NCI-H345 treated with DMSO at 0.1 percent for 48 hours (cell line): Measurements from ENCODE around the gene PRKG1.

Experiments used
- DNase-seq: peaks from one replicate; lab custom pipeline; 2025; ENCODE audit not compliant: unreplicated experiment; lab: John Stamatoyannopoulos, UW

Gene PRKG1

DNA sequence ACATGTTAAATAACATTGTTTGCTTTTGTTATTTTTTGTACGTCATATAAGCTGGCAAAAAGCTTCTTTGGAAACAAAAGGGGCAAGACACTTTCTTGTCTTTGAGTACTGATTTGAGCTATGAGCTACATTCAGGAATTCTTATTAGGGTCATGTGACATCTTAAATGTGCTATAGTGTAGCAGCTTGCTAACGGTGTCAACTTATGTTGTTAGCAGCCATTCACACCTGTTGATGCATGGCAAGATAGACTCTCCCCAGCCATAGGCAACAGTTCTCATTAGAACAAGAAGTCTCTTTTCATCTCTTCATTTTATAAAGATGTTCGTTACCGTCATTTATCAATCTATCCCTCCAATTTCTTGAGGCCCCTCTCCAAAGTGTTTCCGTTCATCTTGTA lies 411.4 kb downstream of the PRKG1 start:
- DNase-seq: no peak

GRCh38 chr10:51487576-51487975 lies 413.3 kb downstream of the PRKG1 start:
- no peak for DNase-seq

DNA sequence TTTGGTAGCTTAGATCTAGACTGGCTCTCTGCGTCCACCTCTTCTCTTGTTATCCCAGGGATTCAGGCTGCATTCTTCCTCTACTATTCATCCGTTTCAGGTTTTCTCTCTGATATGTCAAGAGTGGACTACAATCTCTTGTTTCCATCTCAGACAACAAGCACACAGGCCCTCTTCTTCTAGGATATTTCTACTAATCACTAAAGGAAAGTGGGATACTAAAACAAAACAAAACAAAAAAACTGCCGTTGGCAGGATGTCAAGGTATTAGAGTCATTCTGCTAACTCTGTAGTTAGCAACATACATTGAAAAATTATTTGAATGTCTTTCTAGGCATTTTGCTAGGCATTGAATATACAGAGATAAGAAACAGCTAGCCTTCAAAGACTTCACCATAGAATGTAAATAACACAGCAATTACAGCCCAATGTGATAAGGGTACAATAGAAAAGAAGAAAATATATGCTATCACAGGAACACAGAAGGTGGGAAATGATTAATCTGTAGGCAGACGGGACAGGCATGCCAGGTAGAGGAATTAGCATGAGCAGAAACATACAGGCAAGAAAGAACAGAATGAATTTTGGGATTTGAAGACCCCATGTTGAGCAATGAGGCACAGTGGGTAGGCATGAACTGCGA lies 414.6 kb downstream of the PRKG1 start:
- no peak for DNase-seq

GRCh38 chr10:51498424-51498823 lies 424.1 kb downstream of the PRKG1 start:
- no peak for DNase-seq

DNA sequence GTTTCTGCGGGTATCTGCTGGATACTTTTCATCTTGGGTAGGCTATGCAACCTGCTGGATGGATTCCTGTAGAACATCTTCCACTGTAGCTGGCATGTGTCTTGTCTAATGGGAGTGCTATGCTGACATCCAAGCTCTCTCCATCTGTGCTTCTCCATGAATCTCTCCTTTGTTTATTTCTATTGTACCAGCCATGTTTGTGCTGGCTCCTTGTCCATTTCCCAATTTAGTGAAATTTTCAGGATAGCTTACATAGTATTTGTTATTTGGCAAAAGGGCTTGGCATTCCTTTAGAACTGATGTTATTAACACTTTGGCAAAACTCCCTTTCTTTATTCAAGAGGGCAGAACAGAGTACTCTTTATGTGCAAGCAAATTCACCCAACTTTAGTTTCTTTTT lies 427.1 kb downstream of the PRKG1 start:
- DNase-seq: no peak

DNA sequence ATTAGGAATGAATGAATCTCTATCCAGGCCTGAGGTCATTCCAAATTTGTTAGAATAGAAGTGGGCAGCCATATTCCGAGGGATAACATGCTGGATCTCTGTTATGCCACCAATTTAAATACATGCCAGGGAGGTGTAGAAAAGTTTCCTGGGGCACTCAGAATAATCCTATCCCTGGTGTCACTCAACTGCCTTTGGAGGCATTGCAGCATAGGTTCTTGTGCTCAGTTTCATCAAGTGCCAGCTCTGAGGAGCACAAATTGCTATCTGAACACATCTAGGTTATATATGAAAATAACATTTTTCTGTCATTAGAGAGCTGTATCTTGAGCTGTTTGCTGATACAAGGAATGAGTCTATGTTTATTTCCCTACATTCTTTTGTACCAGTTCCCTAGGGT lies 427.8 kb downstream of the PRKG1 start:
- DNase-seq: no peak

GRCh38 chr10:51503378-51503777 lies 429.1 kb downstream of the PRKG1 start:
- no peak for DNase-seq

- DNase-seq: no peak
Observed at GRCh38 chr10:51507476-51507875, 433.2 kb downstream of the PRKG1 start.

GRCh38 chr10:51508156-51508555 lies 433.9 kb downstream of the PRKG1 start:
- no peak for DNase-seq

DNA sequence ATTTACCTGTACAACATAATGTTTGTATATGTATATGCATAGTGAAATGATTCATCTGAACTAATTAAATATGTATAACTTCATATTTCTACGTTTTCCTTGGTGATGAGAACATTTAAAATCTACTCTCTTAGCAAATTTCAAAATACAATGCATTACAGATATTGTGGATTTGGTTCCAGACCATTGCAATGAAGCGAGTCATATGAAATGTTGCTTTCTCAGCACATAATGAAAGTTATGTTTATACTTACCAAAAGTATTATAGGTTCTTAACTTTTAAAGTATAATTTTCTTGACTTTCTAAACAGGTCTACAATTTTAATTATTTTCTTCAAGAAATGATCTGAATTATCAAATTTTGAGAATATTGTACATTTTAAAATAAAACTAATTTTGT lies 435.9 kb downstream of the PRKG1 start:
- no peak for DNase-seq

- DNase-seq: no peak
Observed at GRCh38 chr10:51521605-51522004, 447.3 kb downstream of the PRKG1 start.

DNA sequence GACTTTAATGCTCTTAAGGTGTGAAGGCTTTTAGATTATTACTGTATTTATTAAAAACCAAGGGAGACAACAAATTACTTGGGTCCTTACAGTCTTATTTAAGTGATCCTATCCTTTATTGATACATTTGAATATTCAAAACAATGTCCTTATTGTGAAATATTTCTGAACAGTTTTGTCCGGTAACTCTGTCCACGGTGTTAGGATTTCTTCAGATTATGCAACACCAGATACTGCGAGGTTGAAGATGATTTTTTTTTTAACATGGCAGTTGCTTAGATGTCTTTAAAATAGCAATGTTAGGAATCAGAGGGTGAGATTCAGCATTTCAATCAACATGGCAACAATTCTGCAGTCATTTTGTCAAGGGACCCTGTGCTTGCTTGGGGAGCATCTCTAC lies 448.6 kb downstream of the PRKG1 start:
- DNase-seq: no peak

GRCh38 chr10:51523440-51523839 lies 449.2 kb downstream of the PRKG1 start:
- no peak for DNase-seq

DNA sequence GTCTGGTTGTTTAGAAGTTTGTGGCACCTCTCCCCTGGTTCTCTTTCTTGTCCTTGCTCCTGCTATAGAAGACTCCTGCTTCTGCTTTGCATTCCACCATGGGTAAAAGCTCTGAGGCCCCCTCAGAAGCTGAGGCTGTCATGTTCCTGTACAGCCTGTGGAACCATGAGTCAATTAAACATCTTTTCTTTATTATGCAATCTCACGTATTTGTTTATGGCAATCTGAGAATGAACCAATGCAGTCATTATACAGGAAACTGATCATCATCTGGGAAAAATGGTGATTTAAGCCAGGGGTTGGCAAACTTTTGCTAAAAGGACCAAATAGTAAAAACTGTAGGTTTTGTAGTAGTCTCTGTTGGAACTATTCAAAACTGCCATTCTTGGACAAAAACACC lies 449.8 kb downstream of the PRKG1 start:
- DNase-seq: no peak

DNA sequence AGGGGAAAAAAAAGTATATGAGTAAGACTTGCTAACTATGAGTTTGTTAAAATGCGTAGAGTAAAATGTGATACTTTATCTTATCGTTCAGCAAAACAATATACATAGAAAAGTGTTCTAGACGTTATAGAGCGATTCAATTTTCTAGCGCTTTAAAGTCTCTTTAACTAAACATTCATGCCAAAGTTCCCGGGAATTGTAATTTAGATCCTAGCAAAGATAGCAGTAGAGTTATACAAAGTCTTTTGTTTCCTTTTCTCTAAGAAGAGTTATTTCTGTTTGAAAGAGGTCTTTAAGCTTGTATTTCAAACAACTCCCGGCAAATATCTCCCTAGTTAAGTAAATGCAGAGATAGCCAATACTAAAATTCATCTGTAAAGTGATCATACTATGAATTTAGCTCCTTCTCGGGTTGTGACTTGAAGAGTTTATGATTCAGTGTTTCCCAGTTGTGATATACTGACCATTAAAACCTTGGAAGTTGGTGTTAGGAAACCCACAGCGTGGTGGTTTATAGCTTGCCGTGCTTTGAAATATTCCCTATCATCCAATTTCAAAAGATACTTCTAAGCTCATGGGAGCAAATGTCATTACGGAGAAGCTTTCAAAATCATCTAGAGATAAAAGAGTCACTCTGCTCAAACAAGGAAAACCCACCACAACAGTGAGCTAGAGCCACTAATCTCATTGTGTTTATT lies 453.4 kb downstream of the PRKG1 start:
- no peak for DNase-seq

GRCh38 chr10:51528527-51528926 lies 454.2 kb downstream of the PRKG1 start:
- DNase-seq: no peak

DNA sequence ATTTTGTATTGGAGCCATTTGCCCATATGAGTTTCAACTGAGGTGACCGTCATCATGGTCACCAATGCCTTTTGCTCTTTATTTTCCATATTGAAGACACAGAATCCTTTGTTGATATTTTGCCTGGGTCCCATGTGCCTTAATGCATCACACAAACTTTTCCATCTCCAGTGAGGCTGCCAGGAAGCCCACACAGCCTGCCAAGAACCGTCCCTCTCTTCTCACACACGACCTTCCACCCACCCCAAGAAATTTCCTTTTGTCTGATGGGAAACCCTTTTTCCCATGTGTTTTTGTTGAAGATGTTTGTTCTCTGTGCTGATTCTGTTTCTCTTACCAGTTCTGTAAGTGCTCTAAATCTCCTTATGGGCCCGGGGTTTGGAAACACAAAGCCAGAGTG lies 456.3 kb downstream of the PRKG1 start:
- no peak for DNase-seq

- no peak for DNase-seq
Observed at GRCh38 chr10:51532044-51532443, 457.8 kb downstream of the PRKG1 start.

- no peak for DNase-seq
Observed at GRCh38 chr10:51542853-51543252, 468.6 kb downstream of the PRKG1 start.

DNA sequence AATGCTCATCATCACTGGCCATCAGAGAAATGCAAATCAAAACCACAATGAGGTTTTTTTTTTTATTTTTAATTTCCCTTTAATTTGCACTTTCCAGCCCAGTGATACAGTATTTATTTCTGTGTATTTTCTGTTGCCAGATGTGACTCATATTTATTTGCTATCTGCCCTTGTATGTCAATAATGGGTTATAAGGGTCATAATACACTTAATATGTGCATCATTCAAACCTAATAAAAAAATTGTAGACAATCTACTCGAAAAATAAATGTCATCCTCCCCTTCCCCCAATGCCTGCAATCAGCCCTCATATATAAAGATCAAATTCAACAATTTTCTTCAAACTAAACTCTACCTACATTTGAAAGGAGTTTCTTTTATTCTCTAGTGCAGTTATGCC lies 470.6 kb downstream of the PRKG1 start:
- DNase-seq: no peak

GRCh38 chr10:51547941-51548340 lies 473.7 kb downstream of the PRKG1 start:
- no peak for DNase-seq

GRCh38 chr10:51552879-51553278 lies 478.6 kb downstream of the PRKG1 start:
- no peak for DNase-seq

DNA sequence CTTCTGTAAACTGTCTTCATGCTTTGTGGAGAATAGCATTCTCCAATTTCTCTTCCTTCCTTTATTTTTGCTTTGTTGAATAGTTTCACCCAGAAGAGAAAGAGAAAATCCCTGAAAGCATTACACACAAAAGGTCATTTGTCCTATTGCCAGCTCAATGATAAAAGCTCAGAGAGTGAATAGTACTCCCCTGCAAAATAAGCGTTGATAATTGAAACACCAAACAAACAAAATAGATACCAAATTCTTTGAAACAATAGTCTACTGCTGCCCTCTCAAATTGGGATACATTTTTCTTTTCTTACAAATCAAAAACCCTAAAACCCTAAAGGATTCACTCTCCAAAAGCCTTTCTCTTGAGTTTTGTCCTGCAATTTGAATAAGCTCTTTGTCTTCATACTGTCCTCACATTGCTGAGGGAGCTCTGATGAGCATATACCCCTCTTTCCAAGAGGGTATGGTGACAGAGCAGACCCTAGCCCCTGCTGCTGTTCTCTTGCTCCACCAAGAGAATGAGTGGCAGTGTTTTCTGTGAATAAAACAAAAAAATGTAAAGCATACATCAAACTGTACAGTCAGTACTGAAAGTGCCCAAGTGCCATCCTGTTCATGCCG lies 490.7 kb downstream of the PRKG1 start:
- DNase-seq: no peak
